DMS53 (cell line): ENCODE measurements around the gene DCBLD1.

Experiments used
- DNase-seq: peaks from one replicate; lab custom pipeline; 2025; lab: John Stamatoyannopoulos, UW

Gene DCBLD1

DNA sequence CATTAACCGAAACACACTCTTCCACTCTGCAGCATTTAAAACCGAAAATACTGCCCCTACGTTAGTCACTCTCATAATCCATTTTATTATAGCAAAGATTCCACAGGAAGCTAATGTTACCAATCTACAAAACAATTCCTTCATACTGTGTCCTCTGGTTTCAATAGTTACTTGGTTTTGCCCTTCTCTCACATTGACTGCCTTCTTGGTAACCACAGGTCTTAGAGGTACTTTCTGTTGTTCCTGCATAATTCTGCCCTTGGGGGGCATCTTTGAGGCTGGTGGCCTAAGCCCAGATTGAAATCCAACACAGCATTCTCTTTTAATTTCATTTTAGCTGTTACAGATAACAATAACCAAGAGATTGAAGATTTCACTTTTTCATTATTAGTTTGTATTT is 9.8 kb upstream of the DCBLD1 start:
- no peak for DNase-seq

DNA sequence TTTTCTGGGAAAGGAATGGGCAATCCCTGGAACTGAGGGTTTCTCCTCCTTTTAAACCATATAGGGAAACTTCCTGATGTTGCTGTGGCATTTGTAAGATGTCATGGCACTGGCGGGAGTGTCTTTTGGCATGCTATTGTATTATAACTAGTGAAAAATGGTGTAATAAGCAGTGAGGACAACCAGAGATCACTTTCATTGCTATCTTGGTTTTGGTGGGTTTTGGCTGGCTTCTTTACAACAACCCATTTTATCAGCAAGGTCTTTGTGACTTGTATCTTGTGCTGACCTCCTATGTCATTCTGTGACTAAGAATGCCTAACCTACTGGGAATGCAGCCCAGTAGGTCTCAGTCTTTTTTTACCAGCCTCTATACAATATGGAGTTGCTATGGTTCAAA is 9.1 kb upstream of the DCBLD1 start:
- no peak for DNase-seq

DNA sequence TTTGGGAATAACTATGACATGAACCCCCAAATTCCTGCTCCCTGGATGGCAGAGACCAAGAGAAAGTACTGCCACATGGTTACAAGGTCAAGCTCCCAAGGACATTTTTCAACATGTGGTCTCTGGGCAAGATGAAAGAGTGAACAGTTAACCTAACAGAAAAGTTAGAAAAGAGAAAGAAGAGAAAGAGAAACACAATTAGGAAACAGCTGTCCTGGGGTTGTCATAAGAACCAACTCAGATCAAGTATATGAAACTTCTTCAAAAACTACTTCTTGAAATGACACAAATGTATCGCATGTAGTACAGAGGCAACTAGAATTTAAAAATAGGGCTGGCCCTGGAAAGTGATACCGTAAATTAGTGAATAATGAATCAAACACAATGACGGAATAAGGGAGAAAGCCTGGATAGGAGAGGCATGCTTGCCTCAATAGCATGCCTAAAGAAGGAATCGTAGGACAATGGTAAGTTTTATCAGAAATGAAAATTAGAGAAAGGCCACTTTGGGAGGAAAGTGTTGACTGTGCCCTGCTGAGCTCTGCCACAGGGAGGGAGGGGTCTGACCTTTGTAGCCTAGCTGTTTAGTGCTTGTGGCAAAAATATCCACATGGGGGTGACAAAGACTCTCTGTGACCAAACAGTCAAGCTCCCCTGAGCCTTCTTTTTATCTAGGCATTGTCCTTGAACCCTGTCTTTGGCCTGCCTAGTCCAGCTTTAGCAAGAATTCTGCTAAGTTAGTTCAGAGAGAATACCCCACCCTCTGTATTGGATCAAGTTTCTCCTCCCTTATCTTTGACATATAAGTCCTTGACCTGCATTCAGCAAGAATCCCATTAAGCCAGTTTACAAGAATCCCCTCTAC is 4.3 kb upstream of the DCBLD1 start:
- peak; percentile 20 for DNase-seq

DNA sequence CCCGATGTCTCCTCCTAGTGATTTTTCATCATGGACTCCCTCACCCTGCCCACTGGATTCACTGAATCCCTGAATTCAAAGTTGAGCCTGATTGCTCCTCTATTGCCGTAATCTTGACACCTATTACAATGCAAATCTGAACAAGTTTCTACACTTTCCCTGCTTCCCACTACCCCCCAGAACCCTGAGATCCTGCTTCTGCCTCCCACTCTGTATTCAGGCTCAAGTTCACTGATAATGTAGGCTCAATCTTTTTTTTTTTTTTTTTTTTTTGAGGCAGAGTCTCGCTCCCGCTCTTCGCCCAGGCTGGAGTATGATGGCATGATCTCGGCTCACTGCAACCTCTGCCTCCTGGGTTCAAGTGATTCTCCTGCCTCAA is 3.6 kb upstream of the DCBLD1 start:
- no peak for DNase-seq

DNA sequence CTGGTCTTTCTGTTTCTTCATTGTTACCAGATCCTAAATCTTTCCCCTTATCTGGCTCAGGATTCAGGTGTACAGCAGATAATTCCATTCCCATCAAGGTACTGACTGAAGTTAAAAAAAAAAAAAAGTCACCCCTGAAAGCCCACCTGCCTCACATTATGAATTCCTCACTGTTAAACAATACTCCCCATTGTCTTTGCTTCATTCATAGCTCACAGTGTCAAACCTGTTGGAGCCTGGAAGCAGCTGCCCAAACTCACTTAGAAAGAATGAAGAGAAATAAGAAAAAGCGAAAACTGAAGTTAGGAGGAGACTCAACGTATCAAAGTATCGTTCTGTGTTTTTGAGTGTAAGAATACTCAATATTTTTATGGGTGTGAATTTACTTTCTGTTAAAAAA is 1.8 kb upstream of the DCBLD1 start:
- no peak for DNase-seq

DNA sequence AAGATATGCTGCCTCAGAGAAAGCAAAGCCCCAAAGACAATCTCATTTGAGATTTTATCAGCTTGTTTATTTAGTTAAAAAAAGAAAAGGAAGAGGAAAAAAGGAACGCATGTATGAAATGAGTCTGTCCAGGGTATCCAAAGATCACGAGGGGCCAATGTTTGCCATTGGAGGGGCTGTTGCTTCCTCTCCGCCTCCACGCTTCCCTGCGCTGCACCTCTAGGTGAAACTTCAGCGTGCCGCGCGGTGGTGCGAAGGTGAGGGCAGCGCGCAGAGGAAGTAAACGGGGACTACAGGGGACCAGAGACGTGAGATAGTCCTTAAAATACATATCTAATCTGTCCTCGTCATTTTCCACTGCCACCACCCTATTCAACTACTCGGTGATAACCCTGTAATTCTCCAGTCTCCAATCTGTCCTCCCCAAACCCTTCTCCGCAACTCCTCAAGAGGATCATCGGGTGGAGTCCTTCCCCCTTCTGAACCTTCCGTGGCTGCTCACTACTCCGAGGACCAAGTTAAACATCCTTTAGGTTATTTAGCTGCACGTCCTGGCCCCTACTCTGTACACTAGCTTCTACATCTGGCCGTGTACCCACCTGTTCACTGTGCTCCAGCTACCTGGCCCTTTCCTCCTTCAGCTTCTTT is 1.1 kb upstream of the DCBLD1 start:
- peak; percentile 27 for DNase-seq

DNA sequence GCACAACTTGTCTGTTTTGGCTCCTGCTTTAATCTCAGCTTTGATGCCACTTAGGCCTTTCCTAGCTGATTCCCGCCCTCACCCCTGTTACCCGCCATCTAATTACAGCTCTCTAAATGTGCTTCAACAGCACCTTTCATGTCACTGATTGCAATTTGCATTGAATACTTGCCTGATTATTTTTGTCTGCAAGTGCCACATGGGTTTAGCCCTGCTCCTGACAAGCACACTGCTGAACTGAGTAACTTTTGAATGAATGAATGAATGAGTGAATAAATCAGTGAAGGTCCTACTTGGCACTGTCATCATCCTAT is 591 bp upstream of the DCBLD1 start:
- DNase-seq: no peak

DNA sequence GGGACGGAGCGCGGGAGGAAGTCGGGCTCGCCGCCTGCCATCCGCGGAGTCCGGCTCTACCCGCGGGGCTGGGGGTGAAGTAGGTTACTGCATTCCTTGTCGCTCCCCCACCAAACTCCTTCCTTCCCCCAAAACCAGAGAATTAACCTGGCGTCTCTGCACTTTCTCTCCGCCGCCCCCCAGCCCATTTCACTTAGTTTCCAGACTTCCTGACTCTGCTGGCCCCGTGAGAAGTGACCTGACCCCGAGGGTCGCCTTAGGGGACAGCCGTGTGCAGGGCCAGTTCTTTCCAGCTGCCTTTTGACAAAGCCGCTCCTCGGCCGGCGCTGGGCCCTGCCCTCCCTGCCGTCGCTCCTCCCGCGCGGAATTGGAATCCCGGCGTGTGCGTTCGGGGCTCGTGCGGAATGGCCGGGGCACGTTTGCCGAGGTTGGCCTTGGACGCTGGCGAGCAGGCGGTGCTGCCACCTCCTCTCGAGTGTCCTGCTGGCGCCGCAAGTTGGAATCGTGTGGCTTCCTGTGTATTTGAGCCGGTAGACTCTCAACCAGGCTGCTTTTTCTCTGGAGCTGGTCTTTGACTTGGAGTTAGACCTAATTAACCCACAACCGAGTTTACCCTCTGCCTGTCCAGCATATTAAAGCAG is 650 bp downstream of the DCBLD1 start:
- DNase-seq: peak; percentile 81

DNA sequence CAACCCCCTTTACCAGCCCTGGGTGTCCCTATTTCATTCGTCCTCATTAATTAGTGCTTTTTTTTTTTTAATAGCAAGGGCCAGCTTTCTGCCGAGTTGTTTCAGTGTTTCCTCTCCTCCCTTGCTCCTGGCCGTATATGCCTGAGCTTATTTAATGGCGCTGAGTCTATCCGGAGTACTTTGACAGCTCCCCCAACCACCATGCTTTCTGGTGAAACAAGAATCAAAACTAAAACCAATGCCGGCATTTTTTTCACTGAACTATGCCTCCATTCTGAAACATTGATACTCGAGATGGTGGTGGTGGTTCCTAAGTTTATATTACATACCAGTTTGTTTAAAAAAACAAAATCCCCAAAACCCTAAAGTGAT is 1.2 kb downstream of the DCBLD1 start:
- DNase-seq: peak; percentile 60

DNA sequence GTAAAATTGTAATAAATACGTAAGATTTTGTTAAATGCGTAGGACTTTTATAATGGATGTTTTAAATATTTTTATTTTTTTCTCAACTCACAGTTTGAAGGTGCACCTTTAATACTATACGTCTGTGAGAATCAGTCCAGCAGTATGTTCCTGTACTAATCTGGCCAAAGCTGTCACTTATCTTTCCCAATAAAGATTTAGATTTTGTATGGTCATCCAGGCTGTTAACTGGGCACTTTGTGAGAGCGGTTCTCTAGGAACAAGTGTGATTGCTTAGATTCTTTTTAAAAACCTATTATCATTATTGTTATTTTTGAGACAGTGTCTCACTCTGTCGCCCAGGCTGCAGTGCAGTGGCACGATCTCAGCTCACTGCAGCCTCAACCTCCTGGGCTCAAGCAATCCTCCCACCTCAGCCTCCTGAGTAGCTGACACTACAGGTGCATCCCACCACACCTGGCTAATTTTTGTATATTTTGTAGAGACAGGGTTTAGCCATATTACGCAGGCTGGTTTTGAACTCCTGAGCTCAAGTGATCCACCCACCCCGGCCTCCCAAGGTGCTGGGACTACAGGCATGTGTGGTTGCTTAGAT is 1.7 kb downstream of the DCBLD1 start:
- DNase-seq: no peak

DNA sequence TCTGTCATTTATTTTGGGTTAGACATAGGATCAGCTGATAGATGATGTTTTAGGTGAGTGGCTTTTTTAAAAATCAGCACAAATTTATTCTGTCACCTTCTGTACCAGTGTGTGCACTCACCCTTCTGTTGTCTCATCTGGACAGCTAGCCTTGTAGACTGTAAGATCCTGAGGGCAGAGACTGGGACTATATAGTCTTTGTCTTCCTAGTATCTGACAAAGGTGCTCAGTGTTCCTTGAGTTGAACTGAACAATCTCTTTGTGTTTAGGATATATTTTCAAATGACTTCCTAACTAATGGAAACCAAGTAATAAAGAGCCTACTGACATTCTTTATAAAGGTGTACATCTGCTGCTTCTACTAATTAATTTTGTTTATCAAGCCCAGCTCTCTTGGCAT is 3.0 kb downstream of the DCBLD1 start:
- DNase-seq: no peak

DNA sequence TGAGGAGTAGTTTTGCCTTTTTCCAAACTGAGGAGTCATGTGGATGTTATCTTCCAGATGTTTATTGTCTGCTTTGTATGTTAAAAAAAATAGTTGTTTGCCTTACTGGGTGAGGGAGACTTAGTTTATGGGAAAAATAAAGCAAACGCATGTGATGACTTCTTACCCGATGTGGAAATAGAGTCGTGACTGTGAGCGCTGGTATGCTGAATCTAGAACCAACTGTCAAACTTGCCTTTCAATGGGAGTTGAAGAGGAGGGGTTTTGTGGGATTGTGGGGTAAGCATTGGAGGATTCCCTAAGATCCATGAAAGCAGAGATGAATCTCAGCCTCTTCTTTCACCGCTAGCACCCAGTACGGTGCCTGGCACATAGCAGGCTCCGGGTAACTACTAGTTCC is 5.3 kb downstream of the DCBLD1 start:
- no peak for DNase-seq

DNA sequence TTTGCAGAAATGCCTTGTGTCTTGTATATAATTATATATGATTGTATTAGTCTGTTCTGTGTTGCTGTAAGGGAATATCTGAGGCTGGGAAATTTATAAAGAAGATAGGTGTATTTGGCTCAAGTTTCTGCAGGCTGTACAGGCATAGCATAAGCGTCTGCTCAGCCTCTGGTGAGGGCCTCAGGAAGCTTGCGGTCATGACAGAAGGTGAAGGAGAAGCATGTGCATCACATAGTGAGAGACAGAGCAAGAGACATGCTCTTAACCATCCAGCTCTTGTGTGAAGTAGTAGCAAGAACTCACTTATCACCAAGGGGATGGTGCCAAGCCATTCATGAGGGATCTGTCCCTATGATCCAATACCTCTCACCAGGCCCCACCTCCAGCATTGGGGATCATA is 6.5 kb downstream of the DCBLD1 start:
- no peak for DNase-seq

DNA sequence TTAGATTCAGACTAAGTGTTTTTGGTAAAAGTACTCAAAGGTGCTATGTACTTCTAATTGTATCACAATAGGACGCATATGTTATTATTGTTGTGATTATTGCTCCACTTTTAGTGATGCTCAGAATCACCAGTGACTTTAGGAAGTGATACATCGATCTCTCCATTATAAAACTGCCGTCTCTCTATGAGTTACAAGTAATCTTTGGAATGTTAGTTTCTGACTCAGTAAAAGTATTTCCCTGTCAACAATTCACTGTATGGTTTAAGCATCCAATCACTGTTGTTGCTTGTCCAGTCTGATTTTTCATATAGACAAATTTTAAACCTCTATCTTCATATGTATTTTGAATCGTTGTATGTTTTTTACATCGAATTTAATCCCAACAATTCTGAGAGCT is 9.4 kb downstream of the DCBLD1 start:
- no peak for DNase-seq

DNA sequence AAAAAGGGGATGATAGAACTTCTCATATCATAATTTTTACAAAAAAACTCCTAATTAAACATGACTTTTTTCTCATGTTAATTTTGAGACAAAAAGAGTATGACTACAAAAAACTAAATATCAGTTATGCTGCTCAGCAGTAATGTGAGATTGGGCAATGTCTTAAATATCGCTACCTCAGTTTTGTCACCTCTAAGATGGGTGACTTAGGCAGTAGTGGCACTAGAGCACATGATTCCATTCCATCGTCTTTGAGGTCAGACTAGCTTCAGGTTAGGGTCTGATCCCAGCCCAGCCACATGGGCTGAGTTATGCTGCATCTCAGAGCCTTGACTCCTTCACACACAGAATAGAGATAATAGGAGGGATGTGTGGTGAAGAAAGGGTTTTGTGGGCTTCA is 11.0 kb downstream of the DCBLD1 start:
- DNase-seq: no peak

DNA sequence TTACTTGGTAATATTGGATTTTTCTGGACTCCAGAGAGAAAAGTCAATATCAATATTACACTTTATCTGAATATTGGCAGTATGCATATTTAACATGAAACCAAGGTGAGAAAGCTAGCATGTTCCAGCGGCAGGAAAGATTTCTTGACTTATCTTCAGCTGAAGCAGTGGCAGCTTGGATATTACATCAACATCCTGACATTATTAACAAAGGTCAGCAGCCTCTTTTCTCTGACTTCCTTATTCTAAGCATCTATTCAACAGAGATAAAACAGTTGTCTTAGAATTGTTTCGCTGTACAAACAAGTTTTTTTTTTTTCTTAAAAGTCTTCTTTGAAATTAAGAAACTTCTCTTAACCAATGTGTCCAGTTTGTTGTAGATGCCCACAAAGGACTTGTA is 11.8 kb downstream of the DCBLD1 start:
- no peak for DNase-seq

DNA sequence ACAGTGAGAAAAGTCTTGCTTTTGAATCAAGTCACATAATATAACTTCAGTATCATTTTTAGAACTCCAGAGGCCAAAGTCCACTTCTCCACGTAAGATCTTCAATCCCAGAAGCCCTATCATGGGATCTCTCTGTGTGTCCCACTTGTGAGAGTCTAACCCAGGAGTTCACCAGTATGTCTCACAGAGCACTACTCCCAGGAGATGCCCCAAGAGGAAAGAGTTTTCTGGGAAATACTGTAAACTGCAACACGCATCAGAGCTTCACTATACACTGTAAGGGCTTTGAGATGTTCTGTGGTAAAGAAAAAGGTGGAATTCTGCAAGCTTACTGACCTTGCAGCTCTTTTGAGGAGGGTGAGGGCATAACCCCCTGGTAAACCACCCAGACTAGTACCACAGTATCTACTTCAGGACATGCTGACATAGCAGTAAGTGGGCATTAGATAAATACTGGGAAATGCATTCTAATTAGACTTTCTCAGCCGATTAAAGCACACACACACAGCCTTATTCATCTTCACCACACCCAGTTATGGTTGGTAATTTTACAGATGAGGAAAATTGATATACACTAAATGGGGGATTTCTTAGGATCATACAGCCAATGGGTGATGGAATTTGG is 12.3 kb downstream of the DCBLD1 start:
- no peak for DNase-seq

DNA sequence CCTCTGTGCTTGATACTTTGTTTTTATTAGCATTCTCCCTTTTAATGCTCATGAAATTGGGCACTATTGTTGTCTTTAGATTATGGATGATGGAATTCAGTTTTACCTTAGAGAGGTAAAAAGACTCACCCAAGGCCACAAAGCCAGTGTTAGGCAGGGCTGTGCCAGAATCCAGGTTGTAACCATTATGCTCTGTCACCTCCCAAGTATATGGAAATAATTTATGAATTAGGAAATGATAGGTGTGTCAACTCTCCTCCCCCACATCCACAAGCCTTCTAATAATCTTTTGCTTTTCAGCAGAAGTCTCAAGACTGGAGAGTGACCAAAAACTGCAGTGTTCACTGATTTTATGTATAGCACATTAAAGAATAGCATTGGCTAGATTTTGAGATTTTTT is 13.0 kb downstream of the DCBLD1 start:
- DNase-seq: no peak

DNA sequence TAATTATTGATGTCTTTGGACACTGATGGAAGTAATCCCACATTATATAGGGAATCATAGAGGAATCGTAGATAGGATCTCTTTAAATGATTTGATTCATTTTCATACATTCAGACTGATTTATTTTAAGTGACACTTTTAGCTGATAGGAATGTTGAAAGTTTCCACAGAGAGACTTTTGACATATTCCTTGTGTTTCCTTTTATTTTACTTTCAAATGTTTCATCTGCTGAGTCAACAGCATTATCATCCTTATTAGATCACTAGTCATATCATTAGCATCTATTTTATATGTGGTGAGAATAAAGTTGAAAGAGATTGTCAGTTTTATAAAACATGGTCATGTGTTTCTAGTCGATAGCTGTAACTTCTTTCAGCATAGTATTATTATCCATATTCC is 13.4 kb downstream of the DCBLD1 start:
- no peak for DNase-seq

DNA sequence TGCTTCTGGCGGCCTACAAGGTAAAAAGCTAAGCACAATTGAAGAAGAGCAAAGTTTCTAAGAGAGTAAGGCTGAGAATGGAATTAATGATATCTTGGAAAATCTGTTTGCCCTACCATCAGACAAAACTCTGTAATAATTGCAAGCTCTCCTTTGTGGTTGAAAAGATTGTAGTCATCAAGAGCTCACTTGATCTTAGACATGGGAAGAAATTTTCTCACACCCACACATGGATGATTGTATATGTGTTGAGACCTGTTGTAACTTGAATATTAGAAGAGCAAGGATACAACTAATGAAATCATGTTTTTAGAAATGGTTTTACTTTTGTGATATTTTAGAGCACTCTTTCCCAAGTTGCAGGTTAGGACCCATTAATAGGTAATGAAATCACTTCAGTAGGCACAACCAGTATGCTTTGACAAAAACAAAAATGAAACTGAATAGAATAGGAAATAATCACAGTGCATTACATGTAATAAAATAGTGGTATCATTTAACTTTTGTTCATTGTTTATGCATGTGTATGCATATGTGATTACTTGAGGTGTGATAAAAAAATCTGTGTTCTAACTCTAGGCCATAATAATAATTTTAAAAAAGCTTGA is 14.0 kb downstream of the DCBLD1 start:
- DNase-seq: no peak

DNA sequence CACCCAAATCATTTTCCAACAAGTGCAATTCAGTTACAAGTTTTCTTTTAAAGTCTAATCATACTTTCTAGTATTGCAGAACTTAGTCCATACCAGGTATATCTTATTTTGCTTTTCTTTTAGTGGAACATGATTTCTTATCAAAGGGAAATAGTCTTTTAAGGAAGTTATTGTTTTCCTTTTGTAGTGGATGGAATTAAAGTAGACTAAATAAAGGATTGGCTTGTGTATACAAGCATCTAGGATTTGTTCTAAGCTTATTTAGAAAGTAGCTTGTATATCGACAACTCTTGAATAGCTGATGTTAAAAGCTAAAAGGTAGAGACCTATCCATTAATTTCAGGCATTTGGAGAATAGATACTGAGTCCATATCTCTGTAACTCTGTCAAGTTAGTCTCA is 14.8 kb downstream of the DCBLD1 start:
- no peak for DNase-seq

DNA sequence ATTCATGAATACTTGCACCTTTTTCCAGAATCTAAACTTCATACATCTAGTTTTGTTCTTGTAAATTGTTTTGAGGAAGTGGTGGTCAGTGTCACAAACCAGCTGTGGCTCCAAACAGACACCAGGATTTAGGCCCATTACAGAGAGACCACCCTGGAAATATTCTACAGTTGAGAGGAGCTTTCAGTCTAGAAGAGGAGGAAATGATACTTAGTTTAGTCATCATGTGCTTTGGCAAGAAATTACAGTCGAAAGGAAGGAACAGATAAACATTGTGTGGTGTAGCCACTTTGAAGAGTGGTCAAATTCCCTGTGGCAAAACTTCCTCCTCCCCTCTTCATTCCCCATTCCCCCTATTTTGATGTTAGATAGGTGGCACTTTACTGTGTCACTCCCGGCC is 15.7 kb downstream of the DCBLD1 start:
- DNase-seq: no peak
